ENCODE measurements around the gene PCDHGB4.

DNA sequence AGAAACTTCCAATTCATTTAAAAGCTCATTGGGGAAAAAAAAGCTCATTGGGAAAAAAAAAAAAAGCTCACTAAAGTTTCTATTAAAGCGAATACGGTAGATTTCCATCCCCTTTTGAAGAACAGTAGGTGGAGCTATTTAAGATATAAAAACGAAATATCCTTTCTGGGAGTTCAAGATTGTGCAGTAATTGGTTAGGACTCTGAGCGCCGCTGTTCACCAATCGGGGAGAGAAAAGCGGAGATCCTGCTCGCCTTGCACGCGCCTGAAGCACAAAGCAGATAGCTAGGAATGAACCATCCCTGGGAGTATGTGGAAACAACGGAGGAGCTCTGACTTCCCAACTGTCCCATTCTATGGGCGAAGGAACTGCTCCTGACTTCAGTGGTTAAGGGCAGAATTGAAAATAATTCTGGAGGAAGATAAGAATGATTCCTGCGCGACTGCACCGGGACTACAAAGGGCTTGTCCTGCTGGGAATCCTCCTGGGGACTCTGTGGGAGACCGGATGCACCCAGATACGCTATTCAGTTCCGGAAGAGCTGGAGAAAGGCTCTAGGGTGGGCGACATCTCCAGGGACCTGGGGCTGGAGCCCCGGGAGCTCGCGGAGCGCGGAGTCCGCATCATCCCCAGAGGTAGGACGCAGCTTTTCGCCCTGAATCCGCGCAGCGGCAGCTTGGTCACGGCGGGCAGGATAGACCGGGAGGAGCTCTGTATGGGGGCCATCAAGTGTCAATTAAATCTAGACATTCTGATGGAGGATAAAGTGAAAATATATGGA is 43.0 kb downstream of the PCDHGB4 start, which contains the start of gene PCDHGA12:
- TF ChIP-seq, protein P1, sequence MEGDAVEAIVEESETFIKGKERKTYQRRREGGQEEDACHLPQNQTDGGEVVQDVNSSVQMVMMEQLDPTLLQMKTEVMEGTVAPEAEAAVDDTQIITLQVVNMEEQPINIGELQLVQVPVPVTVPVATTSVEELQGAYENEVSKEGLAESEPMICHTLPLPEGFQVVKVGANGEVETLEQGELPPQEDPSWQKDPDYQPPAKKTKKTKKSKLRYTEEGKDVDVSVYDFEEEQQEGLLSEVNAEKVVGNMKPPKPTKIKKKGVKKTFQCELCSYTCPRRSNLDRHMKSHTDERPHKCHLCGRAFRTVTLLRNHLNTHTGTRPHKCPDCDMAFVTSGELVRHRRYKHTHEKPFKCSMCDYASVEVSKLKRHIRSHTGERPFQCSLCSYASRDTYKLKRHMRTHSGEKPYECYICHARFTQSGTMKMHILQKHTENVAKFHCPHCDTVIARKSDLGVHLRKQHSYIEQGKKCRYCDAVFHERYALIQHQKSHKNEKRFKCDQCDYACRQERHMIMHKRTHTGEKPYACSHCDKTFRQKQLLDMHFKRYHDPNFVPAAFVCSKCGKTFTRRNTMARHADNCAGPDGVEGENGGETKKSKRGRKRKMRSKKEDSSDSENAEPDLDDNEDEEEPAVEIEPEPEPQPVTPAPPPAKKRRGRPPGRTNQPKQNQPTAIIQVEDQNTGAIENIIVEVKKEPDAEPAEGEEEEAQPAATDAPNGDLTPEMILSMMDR (IDR thresholded peaks at IDR 0.05) = no peak
- TF ChIP-seq POLR2A (IDR thresholded peaks at IDR 0.05) = no peak
